IPS DF 6.9 (cell line): Measurements from ENCODE around the gene IL12RB1.
"Not testable (repeated sequence)": the region's sequence is repeated elsewhere in the genome, so short reads cannot be mapped to it uniquely, and the experiment has no call there.

ENCODE experiments used
- DNase-seq: peaks from one replicate; pipeline ENCODE4 v3.0.0-alpha.2; 2013; ENCODE audit warnings: low read depth, low spot score
- H3K27ac ChIP-seq: one replicate; pipeline ENCODE4 v1.5.1; 2013; ENCODE audit warnings: low read length, control low read depth
- H3K27me3 ChIP-seq: 2 replicates; pipeline ENCODE4 v1.6.1; 2013; ENCODE audit warnings: mild to moderate bottlenecking, low read length; ENCODE audit not compliant: control insufficient read depth, insufficient read depth
- H3K36me3 ChIP-seq: 2 replicates; pipeline ENCODE4 v1.6.1; 2013; ENCODE audit warnings: low read length; ENCODE audit not compliant: control insufficient read depth, insufficient read depth
- H3K4me1 ChIP-seq: 2 replicates; pipeline ENCODE4 v1.6.1; 2013; ENCODE audit warnings: low read length; ENCODE audit not compliant: control insufficient read depth, insufficient read depth
- H3K4me3 ChIP-seq: 2 replicates; pipeline ENCODE4 v1.5.1; 2013; ENCODE audit warnings: mild to moderate bottlenecking, low read length
- H3K9me3 ChIP-seq: 2 replicates; pipeline ENCODE4 v1.6.1; 2013; ENCODE audit warnings: low read length, inconsistent platforms; ENCODE audit not compliant: control insufficient read depth, insufficient read depth
- WGBS: extraction: QIAGEN DNeasy Blood & Tissue Kit; methylation state at CpG from one replicate; pipeline ENCODE4 v1.1.7; 2013; ENCODE audit warnings: mixed read lengths, missing lambda C conversion rate; ENCODE audit not compliant: insufficient read length, insufficient coverage; 5-methylcytosine and 5-hydroxymethylcytosine counted together

IL12RB1 gene

DNA sequence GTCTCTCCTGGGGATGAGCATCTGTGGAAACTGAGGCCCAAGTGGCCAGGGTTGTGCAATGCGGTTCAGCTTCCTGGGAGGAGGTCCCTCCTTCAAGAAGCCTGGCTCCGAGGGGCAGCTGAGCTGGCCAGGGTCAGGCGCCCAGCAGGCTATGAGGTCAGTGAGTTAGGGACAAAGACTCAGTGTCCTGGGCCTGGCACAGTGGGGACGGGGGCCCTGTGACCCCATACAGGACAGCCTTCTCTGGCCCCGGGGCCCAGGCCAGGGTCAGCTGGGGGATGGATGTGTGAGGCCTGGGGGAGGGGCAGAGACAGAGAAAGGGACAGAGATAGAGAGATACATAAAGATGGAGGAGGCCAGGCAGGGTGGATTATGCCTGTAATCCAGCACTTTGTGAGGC, 3.0 kb upstream of the IL12RB1 start:
- peaks cover 2% of the 10 kb centered on the region; the same call in 1 of the 2 replicates for H3K4me1 ChIP-seq

GRCh38 chr19:18089096-18089541, 2.4 kb upstream of the IL12RB1 start:
- not testable (repeated sequence) for H3K27me3 ChIP-seq, H3K27ac ChIP-seq, H3K9me3 ChIP-seq, H3K4me1 ChIP-seq, DNase-seq, H3K4me3 ChIP-seq, H3K36me3 ChIP-seq
- WGBS: no CpG with 5 or more reads among the region's 11 CpGs

More for the DNA sequence above, 3.0 kb upstream of the IL12RB1 start:
- no peaks in the 10 kb centered on the region for H3K9me3 ChIP-seq
- no peak overlapping the region for H3K4me3 ChIP-seq
- H3K27me3 ChIP-seq: no peaks in the 10 kb centered on the region
- no peak overlapping the region for H3K27ac ChIP-seq
- H3K36me3 ChIP-seq: no peaks in the 10 kb centered on the region
- WGBS: no CpG with 5 or more reads among the region's 5 CpGs
- no peak for DNase-seq

DNA sequence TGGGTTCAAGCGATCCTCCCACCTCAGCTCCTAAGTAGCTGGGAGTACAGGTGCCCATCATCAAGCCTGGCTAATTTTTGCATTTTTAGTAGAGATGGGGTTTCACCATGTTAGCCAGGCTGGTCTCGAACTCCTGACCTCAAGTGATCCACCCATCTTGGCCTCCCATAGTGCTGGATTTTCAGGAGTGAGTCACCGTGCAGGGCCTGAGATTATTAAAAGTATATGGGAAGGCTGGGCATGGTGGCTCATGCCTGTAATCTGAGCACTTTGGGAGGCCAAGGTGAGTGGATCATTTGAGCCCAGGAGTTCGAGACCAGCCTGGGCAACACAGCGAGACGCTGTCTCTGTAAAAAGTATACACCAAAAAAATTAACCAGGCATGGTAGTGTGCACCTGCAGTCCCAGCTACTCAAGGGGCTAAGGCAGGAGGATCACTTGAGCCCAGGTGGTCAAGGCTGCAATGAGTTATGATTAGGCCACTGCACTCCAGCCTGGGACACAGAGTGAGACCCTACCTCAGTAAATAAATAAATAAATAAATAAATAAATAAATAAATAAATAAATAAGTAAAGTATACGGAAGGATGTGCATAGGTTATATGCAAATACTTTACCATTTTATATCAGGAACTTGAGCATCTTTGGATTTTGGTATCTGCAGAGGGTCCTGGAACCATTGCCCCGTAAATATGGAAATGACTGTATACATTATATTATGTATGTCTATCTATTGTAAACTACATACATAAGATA, 854 bp downstream of the IL12RB1 start:
- Histone ChIP-seq H3K27me3 (no peaks in the 10 kb centered on the region), H3K27ac (no peak overlapping the region), H3K36me3 (no peaks in the 10 kb centered on the region), H3K4me1 (no peaks in the 10 kb centered on the region), H3K9me3 (no peaks in the 10 kb centered on the region), H3K4me3 (no peak overlapping the region)
- no CpG with 5 or more reads among the region's 8 CpGs for WGBS
- DNase-seq: no peak

DNA sequence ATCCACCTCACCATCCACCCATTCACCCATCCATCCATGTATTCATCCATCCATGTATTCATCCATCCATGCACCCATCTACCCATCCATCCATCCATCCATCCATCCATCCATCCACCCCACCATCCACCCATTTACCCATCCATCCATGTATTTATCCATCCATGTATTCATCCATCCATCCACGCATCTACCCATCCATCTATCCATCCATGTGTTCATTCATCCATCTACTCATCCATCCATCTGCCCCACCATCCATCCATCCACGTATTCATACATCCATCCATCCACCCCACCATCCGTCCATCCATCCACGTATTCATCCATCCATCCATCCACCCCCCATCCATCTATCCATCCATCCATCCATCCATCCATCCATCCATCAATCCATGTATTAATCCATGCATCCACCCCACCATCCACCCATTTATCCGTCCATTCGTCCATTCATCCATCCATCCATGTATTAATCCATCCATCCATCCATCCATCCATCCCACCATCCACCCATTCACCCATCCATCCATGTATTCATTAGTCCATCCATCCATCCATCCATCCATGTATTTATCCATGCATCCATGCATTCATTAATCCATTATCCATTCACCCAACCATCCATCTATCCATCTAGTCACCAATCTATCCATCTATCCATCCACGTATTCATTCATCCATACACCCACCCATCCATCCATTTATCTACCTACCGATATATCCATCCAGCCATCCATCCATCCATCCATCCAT, 2.6 kb downstream of the IL12RB1 start:
- Histone ChIP-seq H3K27ac (no peak overlapping the region), H3K27me3 (no peaks in the 10 kb centered on the region), H3K36me3 (no peaks in the 10 kb centered on the region), H3K9me3 (no peaks in the 10 kb centered on the region), H3K4me3 (no peak overlapping the region), H3K4me1 (no peaks in the 10 kb centered on the region)
- WGBS: 100% methylated on average over 7 of the region's 8 CpGs
- no peak for DNase-seq

GRCh38 chr19:18074192-18074591, 12.5 kb downstream of the IL12RB1 start:
- Histone ChIP-seq H3K4me1 (no peaks in the 10 kb centered on the region), H3K27ac (no peak overlapping the region), H3K4me3 (no peak overlapping the region), H3K27me3 (no peaks in the 10 kb centered on the region), H3K9me3 (no peaks in the 10 kb centered on the region), H3K36me3 (no peaks in the 10 kb centered on the region; the same call in 1 of the 2 replicates)
- DNase-seq: no peak
- no CpG with 5 or more reads among the region's 9 CpGs for WGBS

DNA sequence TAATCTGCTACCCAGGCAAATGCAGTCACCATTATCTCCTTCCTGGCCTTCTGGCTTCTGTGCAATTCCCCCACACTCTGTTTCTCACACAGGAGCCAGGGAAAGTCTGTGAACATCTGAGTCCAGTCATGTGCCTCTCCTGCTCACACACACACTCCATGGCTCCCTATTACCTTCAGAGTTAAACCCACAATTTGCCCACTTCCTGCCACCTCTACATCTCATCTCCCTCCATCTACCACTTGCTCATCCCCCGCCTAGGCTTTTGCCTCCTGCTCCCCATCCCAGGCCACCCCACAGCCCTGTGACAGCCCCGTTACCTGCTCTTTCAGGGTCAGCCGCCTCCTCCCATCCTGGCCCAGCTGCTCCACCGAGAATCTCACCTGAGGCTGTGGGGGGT, 13.5 kb downstream of the IL12RB1 start:
- no peaks in the 10 kb centered on the region for H3K9me3 ChIP-seq
- no peak for DNase-seq
- no peaks in the 10 kb centered on the region for H3K4me1 ChIP-seq
- H3K27ac ChIP-seq: no peak overlapping the region
- no peaks in the 10 kb centered on the region; the same call in 1 of the 2 replicates for H3K36me3 ChIP-seq
- H3K27me3 ChIP-seq: no peaks in the 10 kb centered on the region
- no peak overlapping the region for H3K4me3 ChIP-seq
- no CpG with 5 or more reads among the region's 4 CpGs for WGBS

- Histone ChIP-seq H3K4me3 (no peak overlapping the region), H3K4me1 (no peaks in the 10 kb centered on the region), H3K27ac (no peak overlapping the region), H3K9me3 (no peaks in the 10 kb centered on the region), H3K36me3 (no peaks in the 10 kb centered on the region; the same call in 1 of the 2 replicates), H3K27me3 (no peaks in the 10 kb centered on the region)
- DNase-seq: no peak
- WGBS: no CpG with 5 or more reads among the region's 6 CpGs
Observed at GRCh38 chr19:18072335-18072734, 14.4 kb downstream of the IL12RB1 start.

- no CpG with 5 or more reads among the region's 11 CpGs for WGBS
- no peak for DNase-seq
Observed at GRCh38 chr19:18070181-18070580, 16.6 kb downstream of the IL12RB1 start.

GRCh38 chr19:18069383-18069782, 17.4 kb downstream of the IL12RB1 start:
- Histone ChIP-seq H3K27ac (no peak overlapping the region), H3K27me3 (no peaks in the 10 kb centered on the region), H3K4me3 (no peak overlapping the region), H3K4me1 (no peaks in the 10 kb centered on the region), H3K9me3 (no peaks in the 10 kb centered on the region), H3K36me3 (no peaks in the 10 kb centered on the region; the same call in 1 of the 2 replicates)
- DNase-seq: no peak
- no CpG with 5 or more reads among the region's 15 CpGs for WGBS

More at GRCh38 chr19:18070181-18070580, 16.6 kb downstream of the IL12RB1 start:
- no peaks in the 10 kb centered on the region for H3K4me1 ChIP-seq
- H3K4me3 ChIP-seq: no peak overlapping the region
- H3K36me3 ChIP-seq: no peaks in the 10 kb centered on the region; the same call in 1 of the 2 replicates
- no peaks in the 10 kb centered on the region for H3K9me3 ChIP-seq
- H3K27me3 ChIP-seq: no peaks in the 10 kb centered on the region
- no peak overlapping the region for H3K27ac ChIP-seq

DNA sequence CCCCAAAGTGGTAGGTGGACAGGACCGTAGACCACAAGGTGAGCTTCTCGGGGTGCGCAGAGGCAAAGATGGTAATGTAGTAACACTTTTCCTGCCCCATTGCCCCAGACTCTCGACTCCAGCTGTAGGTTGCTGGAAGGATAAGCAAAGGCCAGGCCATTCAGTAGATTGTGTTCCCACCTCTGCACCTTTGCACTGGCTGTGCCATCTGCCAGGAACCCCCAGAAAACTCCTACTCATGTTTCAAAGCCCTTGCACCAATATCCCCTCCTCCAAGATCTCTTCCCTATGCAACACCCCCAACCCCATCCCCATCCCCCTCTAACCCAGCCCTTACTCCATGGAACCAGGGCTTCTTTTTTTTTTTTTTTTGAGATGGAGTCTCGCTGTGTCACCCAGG, 18.3 kb downstream of the IL12RB1 start:
- Histone ChIP-seq H3K36me3 (no peaks in the 10 kb centered on the region; the same call in 1 of the 2 replicates), H3K27ac (no peak overlapping the region), H3K9me3 (no peaks in the 10 kb centered on the region), H3K4me1 (no peaks in the 10 kb centered on the region; the same call in 1 of the 2 replicates), H3K27me3 (no peaks in the 10 kb centered on the region), H3K4me3 (no peak overlapping the region)
- no peak for DNase-seq
- WGBS: no CpG with 5 or more reads among the region's 5 CpGs
